Brain microvascular endothelial cell (primary cell): ENCODE measurements around the gene RUFY1.

Source experiments
- DNase-seq: peaks from one replicate; pipeline ENCODE4 v3.0.0-alpha.2; 2020
- H3K27ac ChIP-seq: fragments of 250-450 bp; sonication (Bioruptor Pico); 2 replicates; pipeline ENCODE4 v1.5.1; 2020; ENCODE audit warnings: mild to moderate bottlenecking, moderate library complexity
- H3K27me3 ChIP-seq: fragments of 250-450 bp; sonication (Bioruptor Pico); replicated peaks from 2 replicates; pipeline ENCODE4 v1.5.1; 2020; ENCODE audit warnings: mild to moderate bottlenecking
- H3K36me3 ChIP-seq: fragments of 250-450 bp; sonication (Bioruptor Pico); replicated peaks from 2 replicates; pipeline ENCODE4 v1.5.1; 2020; ENCODE audit warnings: mild to moderate bottlenecking
- H3K4me3 ChIP-seq: 2 replicates; pipeline ENCODE4 v1.5.1; 2011; ENCODE audit warnings: low read depth, mild to moderate bottlenecking, control low read depth, low read length, moderate library complexity
- CTCF ChIP-seq: IDR thresholded peaks from 2 replicates; pipeline ENCODE4 v1.5.1; 2011; ENCODE audit warnings: low read depth, mild to moderate bottlenecking, moderate library complexity, low read length, control low read depth, inconsistent platforms; ENCODE audit errors: missing control alignments
- in situ Hi-C: cut with HindIII; loops from 2 replicates; pipeline ENCODE4 v1.10.0; 2017; ENCODE audit warnings: low sequenced_read_pairs, low pct_ligation_motif_present

The RUFY1 gene

GRCh38 chr5:179599973-179600372 lies 49.6 kb downstream of the RUFY1 start:
- Histone ChIP-seq H3K4me3 (no peak overlapping the region), H3K36me3 (peaks cover 62% of the 10 kb centered on the region), H3K27ac (no peak overlapping the region), H3K27me3 (no peaks in the 10 kb centered on the region)
- no peak for DNase-seq
- no peak for TF ChIP-seq CTCF
- in situ Hi-C loops: no loop called here

- H3K4me3 ChIP-seq: no peak overlapping the region
- no peak for DNase-seq
- TF ChIP-seq CTCF: no peak
- no peak overlapping the region for H3K27ac ChIP-seq
- peaks cover 67% of the 10 kb centered on the region for H3K36me3 ChIP-seq
- H3K27me3 ChIP-seq: no peaks in the 10 kb centered on the region
- in situ Hi-C loops: no loop called here
Measured at GRCh38 chr5:179601871-179602625, 51.7 kb downstream of the RUFY1 start.

GRCh38 chr5:179603308-179603707 lies 53.0 kb downstream of the RUFY1 start:
- in situ Hi-C loops: no loop called here
- Histone ChIP-seq H3K4me3 (no peak overlapping the region), H3K27ac (no peak overlapping the region), H3K36me3 (peaks cover 61% of the 10 kb centered on the region), H3K27me3 (no peaks in the 10 kb centered on the region)
- no peak for TF ChIP-seq CTCF
- no peak for DNase-seq

GRCh38 chr5:179605026-179605833 lies 54.9 kb downstream of the RUFY1 start:
- Histone ChIP-seq H3K4me3 (no peak overlapping the region), H3K36me3 (peaks cover 66% of the 10 kb centered on the region), H3K27me3 (no peaks in the 10 kb centered on the region), H3K27ac (no peak overlapping the region)
- in situ Hi-C loops: no loop called here
- no peak for TF ChIP-seq CTCF
- no peak for DNase-seq

- H3K4me3 ChIP-seq: no peak overlapping the region
- H3K27me3 ChIP-seq: no peaks in the 10 kb centered on the region
- in situ Hi-C loops: no loop called here
- no peak for TF ChIP-seq CTCF
- H3K36me3 ChIP-seq: peaks cover 73% of the 10 kb centered on the region
- DNase-seq: no peak
- no peak overlapping the region for H3K27ac ChIP-seq
Measured at GRCh38 chr5:179606071-179606909, 55.9 kb downstream of the RUFY1 start.
